SU-DHL-6 (cell line): ENCODE measurements around the gene DSG3.
"Not testable (repeated sequence)": the region's sequence is repeated elsewhere in the genome, so short reads cannot be mapped to it uniquely, and the experiment has no call there.

Experiments used
- H2AFZ ChIP-seq: fragments of 200-600 bp; sonication (generic); 2 replicates; pipeline ENCODE4 v1.6.1; 2014; ENCODE audit warnings: low read depth, mild to moderate bottlenecking, moderate library complexity, mixed read lengths, antibody characterized with exemption, low read length; ENCODE audit not compliant: severe bottlenecking
- H3F3A ChIP-seq: fragments of 200-600 bp; shearing (Covaris generic); 2 replicates; pipeline ENCODE4 v1.6.0; 2016; ENCODE audit warnings: antibody characterized with exemption, mild to moderate bottlenecking; ENCODE audit not compliant: insufficient read depth
- H3K27ac ChIP-seq: fragments of 200-600 bp; sonication (generic); 2 replicates; pipeline ENCODE4 v1.5.1; 2016; ENCODE audit warnings: low read depth, mild to moderate bottlenecking, low read length, moderate library complexity, mixed read lengths
- H3K27me3 ChIP-seq: fragments of 200-600 bp; sonication (generic), shearing (Covaris generic); 2 replicates; pipeline ENCODE4 v1.6.0; 2014; ENCODE audit warnings: mild to moderate bottlenecking, low read length
- H3K36me3 ChIP-seq: fragments of 200-600 bp; sonication (generic); 2 replicates; pipeline ENCODE4 v1.6.1; 2014; ENCODE audit warnings: mild to moderate bottlenecking, low read length, mixed read lengths
- H3K4me2 ChIP-seq: fragments of 300-600, 200-600 bp; shearing (Covaris generic), sonication (generic); 2 replicates; pipeline ENCODE4 v1.6.0; 2014; ENCODE audit warnings: low read length, low read depth, mild to moderate bottlenecking; ENCODE audit not compliant: poor library complexity, severe bottlenecking
- H3K4me3 ChIP-seq: fragments of 200-600 bp; sonication (generic); 2 replicates; pipeline ENCODE4 v1.5.1; 2014; ENCODE audit warnings: antibody characterized with exemption, low read length, mild to moderate bottlenecking, mixed read lengths; ENCODE audit not compliant: insufficient read depth, poor library complexity, severe bottlenecking
- H3K79me2 ChIP-seq: fragments of 200-600 bp; sonication (generic); 2 replicates; pipeline ENCODE4 v1.6.1; 2014; ENCODE audit warnings: mild to moderate bottlenecking, low read length, moderate library complexity; ENCODE audit not compliant: insufficient read depth
- H3K9ac ChIP-seq: fragments of 200-600 bp; sonication (generic); 2 replicates; pipeline ENCODE4 v1.7.0; 2014; ENCODE audit warnings: mild to moderate bottlenecking, low read length
- H3K9me2 ChIP-seq: fragments of 200-600 bp; sonication (generic); replicated peaks from 2 replicates; pipeline ENCODE4 v1.6.1; 2014; ENCODE audit warnings: low read length; ENCODE audit not compliant: insufficient read depth
- H3K9me3 ChIP-seq: fragments of 200-600 bp; sonication (generic); 2 replicates; pipeline ENCODE4 v1.6.1; 2014; ENCODE audit warnings: low read length, mixed read lengths; ENCODE audit not compliant: insufficient read depth
- H4K20me1 ChIP-seq: fragments of 200-600 bp; sonication (generic); 2 replicates; pipeline ENCODE4 v1.6.1; 2014; ENCODE audit warnings: low read depth, mild to moderate bottlenecking, antibody characterized with exemption, low read length, moderate library complexity, mixed read lengths
- EZH2phosphoT487 ChIP-seq: fragments of 200-600 bp; sonication (generic), shearing (Covaris generic); conservative IDR thresholded peaks from 2 replicates; pipeline ENCODE4 v1.6.1; 2018; ENCODE audit warnings: mild to moderate bottlenecking, antibody characterized with exemption, low read length, moderate library complexity, mixed read lengths
- TF ChIP-seq, protein P1 (sequence below): fragments of 200-600 bp; sonication (generic); IDR thresholded peaks from one replicate; pipeline ENCODE4 v1.5.1; 2017; ENCODE audit warnings: antibody characterized with exemption, mild to moderate bottlenecking, low read length, moderate library complexity; ENCODE audit not compliant: insufficient read depth, poor library complexity, severe bottlenecking

DSG3 gene

GRCh38 chr18:31506024-31506742 is 58.6 kb downstream of the DSG3 start:
- Histone ChIP-seq H3K27ac (no peak overlapping the region), H3K79me2 (no peaks in the 10 kb centered on the region), H3K4me3 (no peak overlapping the region), H3K36me3 (no peaks in the 10 kb centered on the region), H2AFZ (no peak overlapping the region), H3K9me3 (no peaks in the 10 kb centered on the region), H3K9me2 (no peaks in the 10 kb centered on the region), H4K20me1 (no peaks in the 10 kb centered on the region), H3F3A (no peaks in the 10 kb centered on the region), H3K9ac (no peak overlapping the region), H3K27me3 (no peaks in the 10 kb centered on the region), H3K4me2 (no peak overlapping the region)
- no peak for TF ChIP-seq EZH2phosphoT487
- TF ChIP-seq, protein P1, sequence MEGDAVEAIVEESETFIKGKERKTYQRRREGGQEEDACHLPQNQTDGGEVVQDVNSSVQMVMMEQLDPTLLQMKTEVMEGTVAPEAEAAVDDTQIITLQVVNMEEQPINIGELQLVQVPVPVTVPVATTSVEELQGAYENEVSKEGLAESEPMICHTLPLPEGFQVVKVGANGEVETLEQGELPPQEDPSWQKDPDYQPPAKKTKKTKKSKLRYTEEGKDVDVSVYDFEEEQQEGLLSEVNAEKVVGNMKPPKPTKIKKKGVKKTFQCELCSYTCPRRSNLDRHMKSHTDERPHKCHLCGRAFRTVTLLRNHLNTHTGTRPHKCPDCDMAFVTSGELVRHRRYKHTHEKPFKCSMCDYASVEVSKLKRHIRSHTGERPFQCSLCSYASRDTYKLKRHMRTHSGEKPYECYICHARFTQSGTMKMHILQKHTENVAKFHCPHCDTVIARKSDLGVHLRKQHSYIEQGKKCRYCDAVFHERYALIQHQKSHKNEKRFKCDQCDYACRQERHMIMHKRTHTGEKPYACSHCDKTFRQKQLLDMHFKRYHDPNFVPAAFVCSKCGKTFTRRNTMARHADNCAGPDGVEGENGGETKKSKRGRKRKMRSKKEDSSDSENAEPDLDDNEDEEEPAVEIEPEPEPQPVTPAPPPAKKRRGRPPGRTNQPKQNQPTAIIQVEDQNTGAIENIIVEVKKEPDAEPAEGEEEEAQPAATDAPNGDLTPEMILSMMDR: no peak

- H3K4me3 ChIP-seq, H3F3A ChIP-seq, H3K36me3 ChIP-seq, H3K27me3 ChIP-seq, H2AFZ ChIP-seq, H3K27ac ChIP-seq, H3K9me3 ChIP-seq, H3K79me2 ChIP-seq, H3K9ac ChIP-seq, H4K20me1 ChIP-seq, H3K4me2 ChIP-seq, H3K9me2 ChIP-seq: not testable (repeated sequence)
These were observed 59.6 kb downstream of the DSG3 start for GRCh38 chr18:31507124-31507523.

DNA sequence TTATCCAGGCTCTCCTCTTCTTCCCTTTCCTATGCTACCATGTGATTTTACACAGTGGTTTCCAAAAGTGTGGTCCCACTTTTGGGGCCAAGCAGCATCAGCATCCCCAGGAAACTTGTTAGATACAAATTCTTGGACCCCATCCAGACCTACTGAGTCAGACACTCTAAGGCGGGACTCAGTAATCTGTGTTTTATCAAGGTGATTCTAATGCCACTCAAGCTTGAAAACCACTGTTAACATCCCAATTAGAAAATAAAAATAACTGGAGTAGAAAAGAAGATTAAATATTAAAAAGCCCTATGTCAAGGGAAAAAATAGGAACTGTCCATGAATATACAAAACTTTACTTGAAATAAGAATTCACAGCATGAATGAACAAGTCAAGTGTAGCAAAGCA is 61.2 kb downstream of the DSG3 start:
- no peaks in the 10 kb centered on the region for H3F3A ChIP-seq
- H3K27ac ChIP-seq: no peak overlapping the region
- TF ChIP-seq, protein P1: no peak
- TF ChIP-seq EZH2phosphoT487: no peak

GRCh38 chr18:31509571-31509970 is 62.0 kb downstream of the DSG3 start:
- TF ChIP-seq, protein P1: no peak
- no peak for TF ChIP-seq EZH2phosphoT487
- no peaks in the 10 kb centered on the region for H3K9me3 ChIP-seq
- no peaks in the 10 kb centered on the region for H4K20me1 ChIP-seq
- no peak overlapping the region for H3K9ac ChIP-seq
- H3F3A ChIP-seq: no peaks in the 10 kb centered on the region
- no peak overlapping the region for H2AFZ ChIP-seq
- no peaks in the 10 kb centered on the region for H3K79me2 ChIP-seq
- H3K9me2 ChIP-seq: no peaks in the 10 kb centered on the region
- no peaks in the 10 kb centered on the region for H3K36me3 ChIP-seq
- H3K4me2 ChIP-seq: no peak overlapping the region
- H3K27me3 ChIP-seq: no peaks in the 10 kb centered on the region
- H3K27ac ChIP-seq: no peak overlapping the region
- no peak overlapping the region for H3K4me3 ChIP-seq

More for the DNA sequence above, 61.2 kb downstream of the DSG3 start:
- no peaks in the 10 kb centered on the region for H3K79me2 ChIP-seq
- H3K4me3 ChIP-seq: no peak overlapping the region
- no peak overlapping the region for H3K4me2 ChIP-seq
- H3K9me3 ChIP-seq: no peaks in the 10 kb centered on the region
- no peaks in the 10 kb centered on the region for H3K27me3 ChIP-seq
- no peak overlapping the region for H3K9ac ChIP-seq
- no peaks in the 10 kb centered on the region for H3K9me2 ChIP-seq
- no peaks in the 10 kb centered on the region for H3K36me3 ChIP-seq
- H4K20me1 ChIP-seq: no peaks in the 10 kb centered on the region
- no peak overlapping the region for H2AFZ ChIP-seq
